GM12801 (cell line): ENCODE data around the gene USP1.

Source experiments
- TF ChIP-seq, protein P1 (sequence below): IDR thresholded peaks from one replicate; pipeline ENCODE4 v1.5.1; 2011; ENCODE audit warnings: control low read depth; ENCODE audit not compliant: insufficient read length; ENCODE audit errors: extremely low read depth

Gene USP1

DNA sequence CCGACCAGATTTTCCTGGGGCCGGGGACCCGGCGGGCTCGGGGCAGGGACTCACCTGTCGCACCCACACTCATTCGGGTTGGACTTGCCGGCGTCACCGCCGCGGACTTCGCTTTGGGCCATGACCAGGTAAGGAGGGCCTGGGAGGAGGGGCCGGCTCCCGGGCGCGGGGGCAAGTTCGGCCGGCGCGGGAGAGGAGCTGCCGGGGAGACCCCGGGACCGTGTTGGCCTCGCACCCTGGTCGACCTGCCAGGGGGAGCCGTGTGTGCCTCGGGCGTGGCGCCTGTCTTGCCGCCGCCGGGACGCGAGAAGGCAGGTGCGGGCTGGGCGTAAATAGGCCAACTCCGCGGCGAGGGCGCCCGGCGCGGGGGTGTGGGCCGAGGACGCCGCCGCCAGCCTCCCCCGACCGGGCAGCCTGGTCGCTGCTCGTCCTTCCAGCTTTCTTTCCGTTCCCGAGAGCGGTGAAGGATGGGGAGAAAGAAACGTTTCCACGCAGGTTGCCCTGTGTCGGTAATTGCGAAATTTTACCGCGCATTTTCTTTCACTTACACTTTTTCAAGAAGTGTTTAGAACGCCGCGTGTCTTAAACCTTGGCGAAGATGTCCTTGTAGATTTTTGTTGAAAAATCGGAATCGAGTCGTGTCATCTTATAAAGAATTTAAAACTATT lies 558 bp downstream of the USP1 start:
- TF ChIP-seq, protein P1, sequence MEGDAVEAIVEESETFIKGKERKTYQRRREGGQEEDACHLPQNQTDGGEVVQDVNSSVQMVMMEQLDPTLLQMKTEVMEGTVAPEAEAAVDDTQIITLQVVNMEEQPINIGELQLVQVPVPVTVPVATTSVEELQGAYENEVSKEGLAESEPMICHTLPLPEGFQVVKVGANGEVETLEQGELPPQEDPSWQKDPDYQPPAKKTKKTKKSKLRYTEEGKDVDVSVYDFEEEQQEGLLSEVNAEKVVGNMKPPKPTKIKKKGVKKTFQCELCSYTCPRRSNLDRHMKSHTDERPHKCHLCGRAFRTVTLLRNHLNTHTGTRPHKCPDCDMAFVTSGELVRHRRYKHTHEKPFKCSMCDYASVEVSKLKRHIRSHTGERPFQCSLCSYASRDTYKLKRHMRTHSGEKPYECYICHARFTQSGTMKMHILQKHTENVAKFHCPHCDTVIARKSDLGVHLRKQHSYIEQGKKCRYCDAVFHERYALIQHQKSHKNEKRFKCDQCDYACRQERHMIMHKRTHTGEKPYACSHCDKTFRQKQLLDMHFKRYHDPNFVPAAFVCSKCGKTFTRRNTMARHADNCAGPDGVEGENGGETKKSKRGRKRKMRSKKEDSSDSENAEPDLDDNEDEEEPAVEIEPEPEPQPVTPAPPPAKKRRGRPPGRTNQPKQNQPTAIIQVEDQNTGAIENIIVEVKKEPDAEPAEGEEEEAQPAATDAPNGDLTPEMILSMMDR = no peak

GRCh38 chr1:62438163-62438562 lies 1.3 kb downstream of the USP1 start:
- TF ChIP-seq, protein P1 = no peak

- TF ChIP-seq, protein P1 = no peak
These were observed 3.0 kb downstream of the USP1 start for GRCh38 chr1:62439652-62440371.

GRCh38 chr1:62444701-62445100 lies 7.9 kb downstream of the USP1 start:
- TF ChIP-seq, protein P1 = no peak

- TF ChIP-seq, protein P1 = no peak
These were observed 11.5 kb downstream of the USP1 start for GRCh38 chr1:62448221-62448933.

DNA sequence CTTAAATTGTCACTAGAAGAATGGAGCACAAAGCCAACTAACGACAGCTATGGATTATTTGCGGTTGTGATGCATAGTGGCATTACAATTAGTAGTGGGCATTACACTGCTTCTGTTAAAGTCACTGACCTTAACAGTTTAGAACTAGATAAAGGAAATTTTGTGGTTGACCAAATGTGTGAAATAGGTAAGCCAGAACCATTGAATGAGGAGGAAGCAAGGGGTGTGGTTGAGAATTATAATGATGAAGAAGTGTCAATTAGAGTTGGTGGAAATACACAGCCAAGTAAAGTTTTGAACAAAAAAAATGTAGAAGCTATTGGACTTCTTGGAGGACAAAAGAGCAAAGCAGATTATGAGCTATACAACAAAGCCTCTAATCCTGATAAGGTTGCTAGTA lies 13.5 kb downstream of the USP1 start:
- TF ChIP-seq, protein P1 = no peak

- TF ChIP-seq, protein P1 = no peak
These were observed 16.1 kb downstream of the USP1 start for GRCh38 chr1:62452951-62453350.
